Measurements from ENCODE around the gene MOCS2. TPM values are rescaled to one million over a fixed set of nuclear protein-coding genes. Genes with fewer than 3 reads are reported as not detected.

MOCS2 gene
- total and polyA plus RNA-seq, 10 of the 15 experiments (the other 5 are each of a cell fraction or from before 2014, with no cell fraction given) = 11.0 to 27.4 (median 22.5) TPM

DNA sequence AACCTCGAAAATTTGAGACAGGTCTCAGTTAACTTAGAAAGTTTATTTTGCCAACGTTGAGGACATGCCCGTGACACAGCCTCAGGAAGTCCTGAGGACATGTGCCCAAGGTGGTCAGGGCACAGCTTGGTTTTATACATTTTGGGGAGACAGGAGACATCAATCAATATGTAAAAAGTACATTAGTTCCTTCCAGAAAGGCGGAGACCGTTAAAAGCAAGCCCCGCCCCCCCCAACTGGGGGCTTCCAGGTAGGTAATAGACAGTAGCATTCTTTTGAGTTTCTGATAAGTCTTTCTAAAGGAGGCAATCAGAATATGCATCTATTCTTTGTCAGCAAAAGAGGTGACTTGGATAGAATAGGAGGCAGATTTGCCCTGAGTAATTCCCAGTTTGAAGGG is 599 bp upstream of the MOCS2 start:
- intact Hi-C loops (cut with micrococcal nuclease; ENCODE audit: unreplicated experiment) = no loop called here
- H3K9ac ChIP-seq (ENCODE audit: control insufficient read depth, insufficient read depth, low read length) = peak overlapping the region; percentile 89
- H3K9me3 ChIP-seq (replicated peaks; ENCODE audit: control insufficient read depth, insufficient read depth, low read length) = no peaks in the 10 kb centered on the region
- DNase-seq (ENCODE audit: low read depth, low spot score) (no peak), FAIRE-seq (no peak), ATAC-seq (peak; percentile 16)
- no peaks in the 10 kb centered on the region for H4K20me1 ChIP-seq (ENCODE audit: control insufficient read depth, insufficient read depth)
- ChIA-PET RAD21 (ENCODE audit: unreplicated experiment) (interaction anchor here (1.0 to 1.3 kb wide), 2 partner anchors 13 to 161 kb away, joined by 5 to 8 read pairs; no protein-coding TSS in a partner anchor), POLR2A (interaction anchor here (1.0 to 1.4 kb wide), 4 partner anchors 9 to 310 kb away, joined by 3 to 5 read pairs (median 4); no protein-coding TSS in a partner anchor), CTCF (interaction anchor here (0.9 to 2.8 kb wide), 7 partner anchors 11 to 311 kb away, joined by 3 to 13 read pairs (median 5); no protein-coding TSS in a partner anchor), SMC1A (ENCODE audit: uncharacterized antibody, unreplicated experiment) (interaction anchor here (0.7 to 1.5 kb wide), 3 partner anchors 11 to 21 kb away, joined by 3 to 5 read pairs (median 5); no protein-coding TSS in a partner anchor)
- H3K79me2 ChIP-seq (ENCODE audit: control insufficient read depth, insufficient read depth, low read length) = peaks cover 2% of the 10 kb centered on the region
- H3K27ac ChIP-seq (ENCODE audit: control insufficient read depth, insufficient read depth) = peak overlapping the region; percentile 65
- peak overlapping the region; percentile 68 for H3K4me3 ChIP-seq
- peaks cover 5% of the 10 kb centered on the region; the same call in 1 of the 2 replicates for H3K4me1 ChIP-seq (ENCODE audit: control insufficient read depth, insufficient read depth, low read length)
- peak overlapping the region; percentile 96 for H2AFZ ChIP-seq (ENCODE audit: control insufficient read depth, low read depth, low read length)
- 0% methylated on average over 6 of the region's 6 CpGs for WGBS (ENCODE audit: insufficient coverage, insufficient replicate concordance, low lambda C conversion rate, missing lambda C conversion rate)
- H3K36me3 ChIP-seq (ENCODE audit: control insufficient read depth in 2 of 2, insufficient read depth in 2 of 2, low read length in 1 of 2) = no peaks in the 10 kb centered on the region
- H3K4me2 ChIP-seq (ENCODE audit: control insufficient read depth, insufficient read depth) = peak overlapping the region; percentile 90
- H3K27me3 ChIP-seq (replicated peaks in 1 of 2; ENCODE audit: control insufficient read depth in 2 of 2, insufficient read depth in 2 of 2, low read length in 1 of 2) = no peaks in the 10 kb centered on the region
- in situ Hi-C loops (cut with MboI) = no loop called here
- TF ChIP-seq MYB (IDR thresholded peaks at IDR 0.05; ENCODE audit: borderline replicate concordance, low read depth, low read length) = no peak
- TF ChIP-seq, protein P1, sequence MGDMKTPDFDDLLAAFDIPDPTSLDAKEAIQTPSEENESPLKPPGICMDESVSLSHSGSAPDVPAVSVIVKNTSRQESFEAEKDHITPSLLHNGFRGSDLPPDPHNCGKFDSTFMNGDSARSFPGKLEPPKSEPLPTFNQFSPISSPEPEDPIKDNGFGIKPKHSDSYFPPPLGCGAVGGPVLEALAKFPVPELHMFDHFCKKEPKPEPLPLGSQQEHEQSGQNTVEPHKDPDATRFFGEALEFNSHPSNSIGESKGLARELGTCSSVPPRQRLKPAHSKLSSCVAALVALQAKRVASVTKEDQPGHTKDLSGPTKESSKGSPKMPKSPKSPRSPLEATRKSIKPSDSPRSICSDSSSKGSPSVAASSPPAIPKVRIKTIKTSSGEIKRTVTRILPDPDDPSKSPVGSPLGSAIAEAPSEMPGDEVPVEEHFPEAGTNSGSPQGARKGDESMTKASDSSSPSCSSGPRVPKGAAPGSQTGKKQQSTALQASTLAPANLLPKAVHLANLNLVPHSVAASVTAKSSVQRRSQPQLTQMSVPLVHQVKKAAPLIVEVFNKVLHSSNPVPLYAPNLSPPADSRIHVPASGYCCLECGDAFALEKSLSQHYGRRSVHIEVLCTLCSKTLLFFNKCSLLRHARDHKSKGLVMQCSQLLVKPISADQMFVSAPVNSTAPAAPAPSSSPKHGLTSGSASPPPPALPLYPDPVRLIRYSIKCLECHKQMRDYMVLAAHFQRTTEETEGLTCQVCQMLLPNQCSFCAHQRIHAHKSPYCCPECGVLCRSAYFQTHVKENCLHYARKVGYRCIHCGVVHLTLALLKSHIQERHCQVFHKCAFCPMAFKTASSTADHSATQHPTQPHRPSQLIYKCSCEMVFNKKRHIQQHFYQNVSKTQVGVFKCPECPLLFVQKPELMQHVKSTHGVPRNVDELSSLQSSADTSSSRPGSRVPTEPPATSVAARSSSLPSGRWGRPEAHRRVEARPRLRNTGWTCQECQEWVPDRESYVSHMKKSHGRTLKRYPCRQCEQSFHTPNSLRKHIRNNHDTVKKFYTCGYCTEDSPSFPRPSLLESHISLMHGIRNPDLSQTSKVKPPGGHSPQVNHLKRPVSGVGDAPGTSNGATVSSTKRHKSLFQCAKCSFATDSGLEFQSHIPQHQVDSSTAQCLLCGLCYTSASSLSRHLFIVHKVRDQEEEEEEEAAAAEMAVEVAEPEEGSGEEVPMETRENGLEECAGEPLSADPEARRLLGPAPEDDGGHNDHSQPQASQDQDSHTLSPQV (IDR thresholded peaks at IDR 0.05) = no peak
- TF ChIP-seq ESRRA (IDR thresholded peaks at IDR 0.05; ENCODE audit: low read length) = no peak
- TSS peak; percentile 97 for BruUV-seq (replicated peaks)
